Left lung (tissue), 10 donors: ENCODE results near the gene FOXR1. TPM values are rescaled to one million over a fixed set of nuclear protein-coding genes. Genes with fewer than 3 reads are reported as not detected.
"Not testable (repeated sequence)": the region's sequence is repeated elsewhere in the genome, so short reads cannot be mapped to it uniquely, and the experiment has no call there.

ENCODE experiments used
- ATAC-seq: fragments of 200-7000 bp; cut with Tn5 transposase; one replicate; pipeline ENCODE4 v1.9.1; 2020; ENCODE audit warnings: moderate library complexity
- DNase-seq, 4 donors: peaks; one replicate each; pipeline ENCODE4 v3.0.0-alpha.2; 2013 to 2020
- H3K27ac ChIP-seq, 2 donors: fragments of 200-600 bp; sonication (generic) in 1 of 2; one replicate each; pipeline versions ENCODE4 v1.5.0 to v1.8.0; 2020 to 2021
- H3K27me3 ChIP-seq, 2 donors: fragments of 200-600 bp; sonication (generic) in 1 of 2; one replicate each; pipeline versions ENCODE4 v1.5.0 to v1.8.0; 2020 to 2021
- H3K36me3 ChIP-seq, 2 donors: fragments of 200-600 bp; sonication (generic) in 1 of 2; one replicate each; pipeline versions ENCODE4 v1.5.0 to v1.8.0; 2020 to 2021
- H3K4me1 ChIP-seq, 2 donors: fragments of 200-600 bp; one replicate each; pipeline ENCODE4 v1.8.0; 2021
- H3K4me3 ChIP-seq, 2 donors: fragments of 200-600 bp; sonication (generic) in 1 of 2; one replicate each; pipeline versions ENCODE4 v1.5.0 to v1.8.0; 2020 to 2021; ENCODE audit warnings: mild to moderate bottlenecking in 1 of 2
- H3K9me3 ChIP-seq, 2 donors: fragments of 200-600 bp; sonication (generic) in 1 of 2; one replicate each; pipeline versions ENCODE4 v1.5.0 to v1.8.0; 2020 to 2021
- CTCF ChIP-seq, 2 donors: fragments of 200-600 bp; sonication (generic) in 1 of 2; IDR thresholded peaks; one replicate each; pipeline versions ENCODE4 v1.5.0 to v1.8.0; 2021; ENCODE audit warnings: antibody characterized with exemption in 2 of 2
- intact Hi-C, 2 donors: fragments of 100-400 bp; cut with DNase I; formaldehyde crosslinking; loops; one replicate each; pipeline versions ENCODE4 v1.11.2 to v1.14.2; 2022
- polyA plus RNA-seq, 6 donors: library from polyadenylated mRNA; unstranded; fragments of 120-200 nt; gene quantifications; one replicate each; pipeline ENCODE4 v1.2.1, GENCODE V29; 2013; ENCODE audit not compliant: insufficient read length in 6 of 6
- total RNA-seq, 2 donors: library from RNA; stranded (reverse); fragmentation: NEBNext Ultra II Directional; extraction: Animal tissue kit (Norgen Biotek cat#: 25700); gene quantifications; one replicate each; pipeline ENCODE4 v1.2.1, GENCODE V29; 2021
- donor health status: DM: no; HTN: yes; CAD: no.
- donor health status: DM: no; HTN: no; CAD: no.

Gene FOXR1
- total and polyA plus RNA-seq, 8 donors = not detected

- peaks cover 0 to 9% of the 10 kb centered on the region in 2 donors for H3K4me1 ChIP-seq
- H3K27ac ChIP-seq = no peak overlapping the region
- H3K4me3 ChIP-seq = no peak overlapping the region
- DNase-seq (no peak), ATAC-seq (no peak)
- no peaks in the 10 kb centered on the region for H3K9me3 ChIP-seq
- intact Hi-C loops = no loop called here
- no peaks in the 10 kb centered on the region for H3K36me3 ChIP-seq
- TF ChIP-seq CTCF (IDR thresholded peaks at IDR 0.05) = no peak
- peaks cover 4 to 11% of the 10 kb centered on the region in 2 donors for H3K27me3 ChIP-seq
These were observed 4.5 kb downstream of the FOXR1 start for GRCh38 chr11:118975771-118976709.

GRCh38 chr11:118979434-118979833, 7.9 kb downstream of the FOXR1 start:
- DNase-seq = no peak

GRCh38 chr11:118980191-118980881, 8.8 kb downstream of the FOXR1 start:
- Histone ChIP-seq H3K27me3 (no peaks in the 10 kb centered on the region), H3K4me3 (no peak overlapping the region), H3K4me1 (peaks cover 0 to 9% of the 10 kb centered on the region in 2 donors), H3K9me3 (no peaks in the 10 kb centered on the region), H3K27ac (no peak overlapping the region), H3K36me3 (no peaks in the 10 kb centered on the region)
- intact Hi-C loops = no loop called here
- peak; percentile 61 for ATAC-seq
- TF ChIP-seq CTCF (IDR thresholded peaks at IDR 0.05) = no peak
- peak in 1 of 4 donors; percentile 54 for DNase-seq

More at GRCh38 chr11:118979434-118979833, 7.9 kb downstream of the FOXR1 start:
- intact Hi-C loops = no loop called here
- Histone ChIP-seq H3K27me3 (no peaks in the 10 kb centered on the region), H3K36me3 (no peaks in the 10 kb centered on the region), H3K4me3 (no peak overlapping the region), H3K4me1 (peaks cover 0 to 9% of the 10 kb centered on the region in 2 donors), H3K9me3 (no peaks in the 10 kb centered on the region), H3K27ac (no peak overlapping the region)
- ATAC-seq = no peak
- no peak for TF ChIP-seq CTCF (IDR thresholded peaks at IDR 0.05)

- H3K4me3 ChIP-seq, ATAC-seq, H3K27me3 ChIP-seq, DNase-seq, H3K9me3 ChIP-seq, H3K36me3 ChIP-seq, H3K4me1 ChIP-seq, intact Hi-C loops, H3K27ac ChIP-seq: not testable (repeated sequence)
These were observed 12.8 kb downstream of the FOXR1 start for GRCh38 chr11:118984337-118984736.

- no peaks in the 10 kb centered on the region for H3K27me3 ChIP-seq
- intact Hi-C loops = no loop called here
- peaks cover 0 to 9% of the 10 kb centered on the region in 2 donors for H3K4me1 ChIP-seq
- no peaks in the 10 kb centered on the region for H3K9me3 ChIP-seq
- H3K27ac ChIP-seq = no peak overlapping the region
- DNase-seq = no peak
- no peaks in the 10 kb centered on the region for H3K36me3 ChIP-seq
- peak; percentile 53 for ATAC-seq
- H3K4me3 ChIP-seq = no peak overlapping the region
- no peak for TF ChIP-seq CTCF (IDR thresholded peaks at IDR 0.05)
These were observed 13.3 kb downstream of the FOXR1 start for GRCh38 chr11:118984825-118985224.
